SH-SY5Y (cell line): ENCODE data around the gene CDC42SE1.

Experiments
- GATA2 ChIP-seq: IDR thresholded peaks from 2 replicates; pipeline ENCODE4 v1.6.1; 2011; ENCODE audit warnings: mild to moderate bottlenecking, low read depth, low read length
- GATA3 ChIP-seq: IDR thresholded peaks from 2 replicates; pipeline ENCODE4 v1.6.1; 2011; ENCODE audit warnings: low read depth, mild to moderate bottlenecking, low read length, moderate library complexity

GRCh38 chr1:151035167-151035566, 24.3 kb downstream of the CDC42SE1 start:
- TF ChIP-seq GATA2 (no peak), GATA3 (no peak)
